Upper lobe of left lung (tissue), 6 donors: ENCODE data around the gene C3orf22. TPM values are rescaled to one million over a fixed set of nuclear protein-coding genes. Genes with fewer than 3 reads are reported as not detected.

Experiments used
- ATAC-seq, 2 donors: fragments of 200-7000 bp; cut with Tn5 transposase; one replicate each; pipeline ENCODE4 v1.9.1; 2022; ENCODE audit warnings: mild to moderate bottlenecking in 2 of 2, moderate library complexity in 2 of 2; ENCODE audit not compliant: low FRiP score in 2 of 2
- DNase-seq, 2 donors: peaks; one replicate each; pipeline ENCODE4 v3.0.0-alpha.2; 2019 to 2020
- H3K27ac ChIP-seq, 4 donors: fragments of 200-600 bp; sonication (generic); one replicate each; pipeline ENCODE4 v1.5.1; 2016 to 2019
- H3K27me3 ChIP-seq, 4 donors: fragments of 200-600 bp; sonication (generic); one replicate each; pipeline ENCODE4 v1.5.1; 2017 to 2019
- H3K36me3 ChIP-seq, 4 donors: fragments of 200-600 bp; sonication (generic); one replicate each; pipeline ENCODE4 v1.5.1; 2016 to 2019
- H3K4me1 ChIP-seq, 4 donors: fragments of 200-600 bp; sonication (generic); one replicate each; pipeline ENCODE4 v1.5.1; 2018 to 2019
- H3K4me3 ChIP-seq, 4 donors: fragments of 200-600 bp; sonication (generic); one replicate each; pipeline ENCODE4 v1.5.1; 2017 to 2019; ENCODE audit warnings: mild to moderate bottlenecking in 2 of 4, moderate library complexity in 1 of 4
- H3K9me3 ChIP-seq, 4 donors: fragments of 200-600 bp; sonication (generic); one replicate each; pipeline ENCODE4 v1.5.1; 2018 to 2019
- EP300 ChIP-seq, 4 donors: sonication (generic); formaldehyde crosslinking; IDR thresholded peaks; one replicate each; pipeline ENCODE4 v1.5.1; 2017; ENCODE audit warnings: antibody characterized with exemption in 4 of 4, control low read depth in 2 of 4
- POLR2A ChIP-seq, 4 donors: fragments of 450-650 bp; IDR thresholded peaks; one replicate each; pipeline ENCODE4 v1.5.1; 2016 to 2017; ENCODE audit warnings: antibody characterized with exemption in 4 of 4, mild to moderate bottlenecking in 2 of 4
- POLR2AphosphoS5 ChIP-seq, 2 donors: sonication (generic); formaldehyde crosslinking; IDR thresholded peaks; one replicate each; pipeline ENCODE4 v1.5.1; 2017; ENCODE audit warnings: antibody characterized with exemption in 2 of 2
- WGBS, 2 donors: methylation state at CpG; one replicate each; pipeline ENCODE4 v1.1.5; 2017 to 2018; 5-methylcytosine and 5-hydroxymethylcytosine counted together
- total RNA-seq, 6 donors: library from RNA; depleted of rRNA in 4 of 6; stranded (reverse); fragments of >200 nt in 4 of 6; gene quantifications; one replicate each; pipeline versions ENCODE4 v1.1.0 to v1.2.1, GENCODE V29; 2016 to 2021
- TF ChIP-seq, protein P1 (sequence below), 6 experiments: fragments of 450-650 bp in 4 of 6; fragments of 200-600 bp in 2 of 6; sonication (generic) in 2 of 6; IDR thresholded peaks; one replicate each; pipeline ENCODE4 v1.5.1; 2016 to 2019; ENCODE audit warnings: antibody characterized with exemption in 6 of 6
- donor health status: DM: no; HTN: no; CAD: no; lungs with moderate emphysema.
- donor health status: DM: no; HTN: yes; CAD: no; lungs with severe emphysema.

C3orf22 gene
- total RNA-seq, 6 donors from 2014 or later: not detected

DNA sequence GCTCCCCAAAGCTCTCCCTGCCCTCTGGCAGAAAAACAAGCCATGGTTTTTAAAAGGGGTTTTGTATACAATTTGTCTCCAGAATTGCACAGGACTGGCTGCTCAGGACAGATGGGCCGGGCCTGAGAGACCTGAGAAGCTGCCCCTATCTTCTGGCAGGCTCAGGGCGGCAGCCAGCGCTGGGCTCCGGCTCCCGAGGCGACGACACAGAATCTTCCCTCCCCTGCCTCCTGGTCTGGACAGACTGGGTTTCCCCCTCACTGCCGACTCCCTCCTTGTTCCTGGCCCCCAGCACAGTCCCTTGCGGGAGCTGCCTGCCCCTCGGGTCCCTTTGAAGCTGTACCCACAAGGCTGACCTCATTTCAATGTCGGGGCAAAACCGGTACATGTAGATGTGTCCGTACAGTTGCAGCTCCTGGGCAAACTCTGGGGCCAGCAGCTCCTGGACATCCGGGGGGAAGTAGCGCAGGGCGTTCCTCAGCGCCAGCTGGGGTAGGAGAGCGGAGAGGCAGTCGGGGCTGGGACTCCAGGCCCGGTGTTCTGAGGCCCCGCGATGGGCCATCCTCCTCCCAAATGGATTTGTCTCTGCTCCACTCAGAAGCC, 48.3 kb downstream of the C3orf22 start:
- Histone ChIP-seq H3K4me3 (no peak overlapping the region), H3K4me1 (peaks cover 0 to 3% (median 0%) of the 10 kb centered on the region in 4 donors), H3K27me3 (no peaks in the 10 kb centered on the region), H3K27ac (no peak overlapping the region), H3K36me3 (no peaks in the 10 kb centered on the region), H3K9me3 (no peaks in the 10 kb centered on the region)
- DNase-seq: no peak
- ATAC-seq: no peak
- TF ChIP-seq POLR2A (IDR thresholded peaks at IDR 0.05): no peak
- 72 to 79% methylated on average over 19 to 22 of the region's 22 CpGs for WGBS, 2 donors

DNA sequence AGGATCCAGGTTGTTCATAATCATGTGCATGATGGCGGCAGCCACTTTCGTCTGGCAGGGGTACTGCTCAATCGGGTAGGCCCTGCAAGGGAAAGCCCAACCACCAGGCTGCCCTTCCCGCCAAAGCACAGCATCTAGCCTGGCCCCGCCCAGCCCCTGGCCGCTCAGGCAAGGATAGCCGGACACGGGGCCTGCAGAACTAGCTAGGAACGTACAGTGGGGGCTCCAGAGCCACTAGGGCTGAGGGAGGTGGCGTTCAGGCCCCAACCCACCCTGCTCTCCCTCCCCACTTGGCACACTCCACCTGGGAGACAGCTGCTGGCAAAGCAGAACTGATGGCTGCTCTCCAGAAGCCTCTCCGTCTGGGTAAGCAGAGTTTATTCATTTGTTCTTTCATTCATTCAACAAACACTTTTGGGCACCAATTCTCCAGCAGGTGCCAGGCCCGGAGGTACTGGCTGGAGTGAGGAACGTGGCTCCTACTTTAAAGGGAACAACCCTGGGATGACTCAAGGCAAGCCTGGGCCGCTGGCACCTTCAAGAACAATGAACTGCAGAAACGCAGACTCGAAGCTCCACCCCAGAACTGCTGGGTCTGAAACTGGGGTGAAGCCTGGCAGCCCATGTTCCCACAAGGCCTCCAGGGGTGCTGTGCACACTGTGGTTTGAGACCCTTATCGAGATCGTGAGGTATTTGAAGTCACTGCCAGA, 49.0 kb downstream of the C3orf22 start:
- no peak for TF ChIP-seq POLR2A (IDR thresholded peaks at IDR 0.05)
- TF ChIP-seq, protein P1, sequence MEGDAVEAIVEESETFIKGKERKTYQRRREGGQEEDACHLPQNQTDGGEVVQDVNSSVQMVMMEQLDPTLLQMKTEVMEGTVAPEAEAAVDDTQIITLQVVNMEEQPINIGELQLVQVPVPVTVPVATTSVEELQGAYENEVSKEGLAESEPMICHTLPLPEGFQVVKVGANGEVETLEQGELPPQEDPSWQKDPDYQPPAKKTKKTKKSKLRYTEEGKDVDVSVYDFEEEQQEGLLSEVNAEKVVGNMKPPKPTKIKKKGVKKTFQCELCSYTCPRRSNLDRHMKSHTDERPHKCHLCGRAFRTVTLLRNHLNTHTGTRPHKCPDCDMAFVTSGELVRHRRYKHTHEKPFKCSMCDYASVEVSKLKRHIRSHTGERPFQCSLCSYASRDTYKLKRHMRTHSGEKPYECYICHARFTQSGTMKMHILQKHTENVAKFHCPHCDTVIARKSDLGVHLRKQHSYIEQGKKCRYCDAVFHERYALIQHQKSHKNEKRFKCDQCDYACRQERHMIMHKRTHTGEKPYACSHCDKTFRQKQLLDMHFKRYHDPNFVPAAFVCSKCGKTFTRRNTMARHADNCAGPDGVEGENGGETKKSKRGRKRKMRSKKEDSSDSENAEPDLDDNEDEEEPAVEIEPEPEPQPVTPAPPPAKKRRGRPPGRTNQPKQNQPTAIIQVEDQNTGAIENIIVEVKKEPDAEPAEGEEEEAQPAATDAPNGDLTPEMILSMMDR (IDR thresholded peaks at IDR 0.05): no peak
- no peak for TF ChIP-seq POLR2AphosphoS5 (IDR thresholded peaks at IDR 0.05)
- no peak for TF ChIP-seq EP300 (IDR thresholded peaks at IDR 0.05)
- 60 to 75% methylated on average over 11 to 18 of the region's 18 CpGs for WGBS, 2 donors
- H3K4me3 ChIP-seq: no peak overlapping the region
- H3K4me1 ChIP-seq: peaks cover 0 to 3% (median 0%) of the 10 kb centered on the region in 4 donors
- H3K27ac ChIP-seq: no peak overlapping the region
- DNase-seq (no peak), ATAC-seq (no peak)
- no peaks in the 10 kb centered on the region for H3K27me3 ChIP-seq
- H3K9me3 ChIP-seq: no peaks in the 10 kb centered on the region
- H3K36me3 ChIP-seq: no peaks in the 10 kb centered on the region

DNA sequence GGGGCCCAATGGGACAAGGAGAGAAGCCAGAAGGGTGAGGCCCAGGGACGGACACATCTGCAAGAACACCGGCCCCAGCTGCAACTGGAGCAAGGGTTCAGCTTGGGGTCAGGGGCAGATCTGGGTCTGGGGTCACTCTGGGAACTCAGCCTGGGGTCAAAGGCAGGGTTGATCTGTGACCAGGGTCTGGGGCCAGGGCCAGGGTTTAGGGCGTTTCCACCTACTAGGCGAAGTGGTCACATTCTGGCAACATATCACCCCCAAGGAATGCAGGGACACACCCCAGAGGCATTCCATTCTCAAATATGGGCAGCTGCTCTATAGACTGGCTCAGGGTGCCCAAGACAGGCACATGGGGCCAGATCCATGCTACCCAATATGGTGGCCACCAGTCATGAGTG, 50.2 kb downstream of the C3orf22 start:
- Histone ChIP-seq H3K27ac (no peak overlapping the region), H3K36me3 (no peaks in the 10 kb centered on the region), H3K27me3 (no peaks in the 10 kb centered on the region), H3K9me3 (no peaks in the 10 kb centered on the region), H3K4me1 (peaks cover 0 to 3% (median 0%) of the 10 kb centered on the region in 4 donors), H3K4me3 (no peak overlapping the region)
- no peak for DNase-seq
- TF ChIP-seq EP300 (IDR thresholded peaks at IDR 0.05): no peak
- TF ChIP-seq, protein P1 (IDR thresholded peaks at IDR 0.05): no peak
- TF ChIP-seq POLR2A (IDR thresholded peaks at IDR 0.05): no peak
- no peak for TF ChIP-seq POLR2AphosphoS5 (IDR thresholded peaks at IDR 0.05)
- 86 to 92% methylated on average over 3 to 4 of the region's 4 CpGs for WGBS, 2 donors
- no peak for ATAC-seq

DNA sequence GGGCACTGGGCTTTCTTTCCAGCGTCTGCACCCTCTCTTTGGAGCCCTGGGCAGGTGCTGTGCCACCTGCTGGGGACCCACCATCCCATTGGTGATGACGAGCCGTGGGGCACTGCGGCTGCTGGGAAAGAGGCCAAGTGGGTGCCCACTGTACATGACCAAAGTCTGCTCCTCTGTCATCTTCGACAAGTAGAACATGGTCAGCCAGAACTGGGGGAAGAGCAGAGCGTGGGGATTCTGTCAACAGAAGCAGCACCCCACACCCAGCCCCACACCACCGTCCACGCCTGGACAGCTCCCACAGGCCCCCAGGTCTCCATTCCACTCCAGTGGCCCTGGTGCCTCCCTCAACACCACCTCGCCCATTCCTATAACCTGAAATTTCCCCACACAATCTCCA, 50.8 kb downstream of the C3orf22 start:
- 84 to 95% methylated on average over 6 to 9 of the region's 9 CpGs for WGBS, 2 donors
- DNase-seq: no peak
- Histone ChIP-seq H3K9me3 (no peaks in the 10 kb centered on the region), H3K4me1 (peaks cover 0 to 3% (median 0%) of the 10 kb centered on the region in 4 donors), H3K27ac (no peak overlapping the region), H3K36me3 (no peaks in the 10 kb centered on the region), H3K4me3 (no peak overlapping the region), H3K27me3 (no peaks in the 10 kb centered on the region)
- ATAC-seq: no peak
- TF ChIP-seq POLR2AphosphoS5 (IDR thresholded peaks at IDR 0.05) (no peak), EP300 (IDR thresholded peaks at IDR 0.05) (no peak), POLR2A (IDR thresholded peaks at IDR 0.05) (no peak)
- TF ChIP-seq, protein P1 (IDR thresholded peaks at IDR 0.05): no peak

DNA sequence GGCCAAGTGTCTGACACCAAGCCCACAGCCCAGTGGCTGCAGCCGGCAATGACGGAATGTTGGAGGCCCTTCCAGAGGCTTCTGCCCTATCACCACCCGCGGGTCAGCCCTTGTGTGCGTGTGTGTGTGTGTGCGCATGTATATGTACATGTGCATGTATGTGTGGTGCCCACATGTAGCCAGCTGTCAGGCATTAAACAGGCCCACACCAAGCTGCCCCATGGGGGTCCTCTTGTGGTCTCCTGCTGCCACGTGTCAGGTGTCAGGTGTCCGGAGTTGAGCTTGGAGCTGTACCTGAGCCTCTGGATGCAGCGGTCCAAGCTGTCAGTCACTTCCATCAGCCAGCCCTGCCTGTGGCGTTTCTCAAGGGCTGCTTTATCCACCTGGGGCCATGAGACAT, 55.0 kb downstream of the C3orf22 start:
- no peak for DNase-seq
- Histone ChIP-seq H3K36me3 (no peaks in the 10 kb centered on the region), H3K27me3 (no peaks in the 10 kb centered on the region), H3K4me1 (no peaks in the 10 kb centered on the region), H3K4me3 (no peak overlapping the region), H3K9me3 (no peaks in the 10 kb centered on the region), H3K27ac (no peak overlapping the region)
- no peak for ATAC-seq
- WGBS, 2 donors: 91% methylated on average over 10 of the region's 10 CpGs; no CpG with 5 or more reads in 1 of the 2 donors
- TF ChIP-seq, protein P1 (IDR thresholded peaks at IDR 0.05): no peak
- TF ChIP-seq EP300 (IDR thresholded peaks at IDR 0.05): no peak
- TF ChIP-seq POLR2A (IDR thresholded peaks at IDR 0.05): no peak
- no peak for TF ChIP-seq POLR2AphosphoS5 (IDR thresholded peaks at IDR 0.05)
